Neural progenitor cell (in vitro differentiated cells): ENCODE results near the gene ACLY.

Experiments used
- EZH2phosphoT487 ChIP-seq: fragments of 200-600 bp; sonication (generic); IDR thresholded peaks from 2 replicates; pipeline ENCODE4 v1.6.1; 2017; ENCODE audit warnings: antibody characterized with exemption
- TF ChIP-seq, protein P1 (sequence below): fragments of 200-600 bp; sonication (generic); IDR thresholded peaks from 2 replicates; pipeline ENCODE4 v1.5.1; 2017; ENCODE audit warnings: antibody characterized with exemption, mild to moderate bottlenecking

- no peak for TF ChIP-seq EZH2phosphoT487
- TF ChIP-seq, protein P1, sequence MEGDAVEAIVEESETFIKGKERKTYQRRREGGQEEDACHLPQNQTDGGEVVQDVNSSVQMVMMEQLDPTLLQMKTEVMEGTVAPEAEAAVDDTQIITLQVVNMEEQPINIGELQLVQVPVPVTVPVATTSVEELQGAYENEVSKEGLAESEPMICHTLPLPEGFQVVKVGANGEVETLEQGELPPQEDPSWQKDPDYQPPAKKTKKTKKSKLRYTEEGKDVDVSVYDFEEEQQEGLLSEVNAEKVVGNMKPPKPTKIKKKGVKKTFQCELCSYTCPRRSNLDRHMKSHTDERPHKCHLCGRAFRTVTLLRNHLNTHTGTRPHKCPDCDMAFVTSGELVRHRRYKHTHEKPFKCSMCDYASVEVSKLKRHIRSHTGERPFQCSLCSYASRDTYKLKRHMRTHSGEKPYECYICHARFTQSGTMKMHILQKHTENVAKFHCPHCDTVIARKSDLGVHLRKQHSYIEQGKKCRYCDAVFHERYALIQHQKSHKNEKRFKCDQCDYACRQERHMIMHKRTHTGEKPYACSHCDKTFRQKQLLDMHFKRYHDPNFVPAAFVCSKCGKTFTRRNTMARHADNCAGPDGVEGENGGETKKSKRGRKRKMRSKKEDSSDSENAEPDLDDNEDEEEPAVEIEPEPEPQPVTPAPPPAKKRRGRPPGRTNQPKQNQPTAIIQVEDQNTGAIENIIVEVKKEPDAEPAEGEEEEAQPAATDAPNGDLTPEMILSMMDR: no peak
Observed at GRCh38 chr17:41893384-41893783, 25.4 kb downstream of the ACLY start.
